Measurements from ENCODE around the gene FBN1.

FBN1 gene
- 0.75 reads per million for total RNA-seq

DNA sequence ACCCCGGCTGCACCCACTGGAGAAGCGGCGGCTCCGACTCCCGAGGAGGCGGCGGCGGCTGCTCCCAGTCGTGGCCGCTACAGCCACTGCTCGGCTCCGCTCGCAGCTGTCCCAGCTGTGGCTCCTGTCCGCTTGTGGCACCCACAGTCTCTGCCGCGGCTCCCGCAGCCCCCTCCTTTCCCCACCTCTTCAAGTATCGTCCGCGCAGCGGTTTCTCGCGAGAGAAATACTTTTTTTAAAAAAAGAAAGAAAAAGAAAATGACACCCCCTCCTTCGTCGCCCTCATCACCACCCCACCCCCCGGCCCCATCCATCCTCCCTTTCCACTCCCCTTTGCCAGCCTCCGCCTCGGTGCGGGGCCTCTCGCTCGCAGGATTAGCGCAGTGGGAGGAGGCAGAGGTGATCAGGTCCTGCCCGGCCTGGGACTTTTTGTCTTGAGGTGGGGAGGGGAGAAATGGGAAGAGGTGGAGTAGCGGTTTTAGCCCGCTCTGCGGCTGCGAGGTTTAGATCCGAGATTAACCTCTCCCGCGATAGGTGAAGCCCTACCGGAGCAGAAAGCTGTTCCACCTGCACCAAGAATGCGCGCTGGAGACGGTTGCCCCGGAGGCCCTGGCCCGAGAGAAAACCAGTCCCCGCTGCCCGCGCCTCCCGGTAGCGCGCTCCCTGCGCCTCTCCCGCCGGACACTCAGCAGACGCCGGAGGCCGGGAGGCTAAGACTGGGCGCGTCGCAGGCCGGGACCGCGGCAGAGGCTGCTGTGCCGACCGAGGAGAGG, at the start of gene FBN1:
Gene FBN1, minus strand, starts transcription at position 152 of the 773 bp plus-strand sequence. CDS start 940 bp downstream, outside the sequence.
- DNase-seq: no peak

DNA sequence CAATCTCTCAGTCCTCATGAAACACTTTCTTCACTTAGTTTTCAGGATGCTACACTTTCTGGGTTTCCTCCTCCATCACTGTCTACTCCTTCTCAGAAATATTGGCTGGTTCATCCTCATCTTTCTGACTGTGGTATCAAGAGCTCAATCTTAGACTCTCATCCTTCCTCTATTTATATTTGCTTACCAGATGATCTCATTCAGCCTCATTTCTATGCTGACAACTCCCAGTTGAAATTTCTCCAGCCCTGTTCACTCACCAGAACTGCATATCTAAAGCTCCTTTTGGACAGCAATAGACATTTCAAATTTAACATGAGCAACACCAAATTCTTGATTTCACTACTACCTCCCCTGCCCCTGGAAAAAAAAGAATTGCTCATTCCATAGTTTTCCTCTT, 48.0 kb upstream of the FBN1 start:
- no peak for DNase-seq

DNA sequence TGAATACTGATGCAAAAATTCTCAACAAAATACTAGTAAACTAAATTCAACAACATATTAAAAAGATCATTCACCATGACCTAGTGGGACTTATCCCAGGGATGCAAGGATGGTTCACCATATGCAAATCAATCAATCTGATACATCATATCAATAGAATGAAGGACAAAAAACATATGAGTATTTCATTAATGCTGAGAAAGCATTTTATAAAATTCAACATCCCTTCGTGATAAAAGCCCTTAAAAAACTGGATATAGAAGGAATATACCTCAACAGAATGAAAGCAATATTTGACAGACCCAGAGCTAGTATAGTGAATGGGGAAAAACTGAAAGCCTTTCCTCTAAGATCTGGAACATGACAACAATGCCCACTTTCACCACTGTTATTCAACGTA, 43.0 kb upstream of the FBN1 start:
- DNase-seq: no peak

DNA sequence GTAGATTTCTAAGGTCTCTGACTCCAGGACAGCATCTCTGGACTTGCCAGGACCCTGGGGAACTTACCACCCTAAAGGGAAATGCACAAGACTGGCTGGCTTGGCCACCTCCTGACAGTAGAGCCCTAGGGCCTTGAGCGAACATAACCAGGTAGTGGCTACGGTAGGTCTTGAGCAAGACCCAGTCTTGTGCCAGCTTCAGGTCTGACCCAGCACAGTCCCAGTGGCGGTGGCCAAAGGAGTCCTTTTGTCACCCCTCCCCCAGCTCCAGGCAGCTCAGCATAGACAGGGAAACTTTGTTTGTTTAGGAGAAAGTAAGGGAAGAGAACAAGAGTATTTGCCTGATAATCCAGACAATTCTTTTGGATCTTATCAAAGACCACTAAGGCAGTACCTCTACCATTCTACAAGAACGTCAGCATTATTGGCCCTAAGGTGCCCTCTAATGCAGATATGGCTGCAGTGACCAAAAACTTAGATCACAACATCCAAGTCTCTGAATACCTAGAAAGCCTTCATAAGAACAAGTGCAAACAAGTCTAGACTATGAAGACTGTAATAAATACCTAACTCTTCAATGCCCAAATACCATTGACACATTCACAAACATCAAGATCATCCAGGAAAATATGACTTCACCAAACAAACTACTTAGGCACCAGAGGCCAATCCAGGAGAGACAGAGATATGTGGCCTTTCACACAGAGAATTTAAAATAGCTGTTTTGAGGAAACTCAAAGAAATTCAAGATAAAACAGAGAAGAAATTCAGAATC, 38.7 kb upstream of the FBN1 start:
- DNase-seq: no peak

DNA sequence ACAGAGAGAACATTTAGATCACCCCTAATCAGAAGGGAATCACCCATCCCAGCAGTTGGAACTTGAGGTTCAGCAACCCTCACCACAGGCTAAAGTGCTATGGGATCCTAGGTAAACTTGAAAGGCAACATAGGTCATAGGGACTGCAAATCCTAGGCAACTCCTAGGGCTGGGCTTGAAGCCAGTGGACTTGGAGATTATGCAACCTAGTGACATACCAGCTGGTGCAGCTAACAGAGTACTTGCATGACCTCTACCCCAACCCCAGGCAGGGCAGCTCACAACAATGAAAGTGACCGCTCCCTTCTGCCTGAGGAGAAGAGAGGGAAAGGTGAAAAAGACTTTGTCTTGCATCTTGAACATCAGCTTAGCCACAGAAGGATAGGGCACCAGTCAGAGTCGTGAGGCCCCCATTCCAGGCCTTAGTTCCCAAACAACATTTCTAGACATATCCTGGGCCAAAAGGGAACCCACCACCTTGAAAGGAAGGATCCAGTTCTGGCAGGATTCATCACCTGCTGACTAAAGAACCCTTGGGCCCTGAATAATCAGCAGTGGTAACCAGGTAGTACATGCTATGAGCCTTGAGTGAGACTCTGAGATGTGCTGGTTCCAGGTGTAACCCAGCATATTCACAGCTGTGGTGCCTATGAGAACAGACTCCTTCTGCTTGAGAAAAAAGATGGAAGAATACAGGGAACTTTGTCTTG, 37.6 kb upstream of the FBN1 start:
- DNase-seq: no peak

DNA sequence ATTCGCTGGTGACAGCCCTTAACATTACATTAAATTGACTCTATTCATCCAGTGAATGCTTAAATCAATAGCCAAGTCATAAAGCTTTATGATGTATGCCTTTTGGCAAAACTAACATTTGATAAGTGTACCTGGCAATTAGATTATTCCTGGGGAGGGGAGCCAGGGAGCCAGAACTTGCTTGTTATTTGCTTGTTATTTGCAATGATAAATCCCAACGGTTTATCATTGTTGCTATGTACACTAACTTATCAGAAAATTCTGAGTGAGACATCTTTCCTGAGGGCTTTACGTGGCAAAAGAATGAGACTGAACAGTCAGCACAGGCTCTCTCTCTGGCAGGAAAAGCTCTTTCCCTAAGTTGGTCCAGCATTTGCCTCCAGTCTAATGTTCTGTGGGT, 35.8 kb upstream of the FBN1 start:
- DNase-seq: no peak

DNA sequence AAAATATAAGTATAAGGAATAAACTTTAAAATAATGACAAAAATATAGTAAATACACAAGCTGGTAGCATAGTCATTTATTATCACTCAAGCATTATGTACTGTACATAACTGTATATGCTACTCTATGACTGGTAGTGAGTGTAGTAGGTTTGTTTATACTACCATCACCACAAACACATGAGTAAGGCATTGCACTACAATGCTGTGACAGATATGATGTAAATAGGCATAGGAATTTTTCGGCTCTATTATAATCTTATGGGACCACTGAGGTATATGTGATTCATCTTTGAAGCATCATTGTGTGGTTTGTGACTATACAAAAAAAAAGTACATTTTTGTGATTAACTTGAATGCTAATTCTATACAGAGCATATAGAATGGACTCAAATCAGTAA, 35.3 kb upstream of the FBN1 start:
- no peak for DNase-seq

DNA sequence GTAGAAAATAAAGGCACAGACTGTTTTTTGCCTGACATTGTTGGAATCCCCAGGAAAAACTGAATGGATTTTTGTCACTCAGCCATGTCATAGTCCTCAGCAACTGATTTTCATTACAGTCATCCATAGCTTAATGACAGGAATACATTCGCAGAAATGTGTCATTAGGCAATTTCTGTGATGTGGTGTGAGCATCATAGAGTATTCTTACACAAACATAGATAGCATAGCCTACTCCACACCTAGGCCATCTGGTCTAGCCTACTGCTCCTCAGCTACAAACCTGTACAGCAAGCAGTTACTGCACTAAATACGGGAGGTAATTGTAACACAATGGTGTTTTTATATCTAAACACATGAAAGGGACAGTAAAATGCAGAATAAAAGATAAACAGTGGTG, 34.4 kb upstream of the FBN1 start:
- DNase-seq: no peak

DNA sequence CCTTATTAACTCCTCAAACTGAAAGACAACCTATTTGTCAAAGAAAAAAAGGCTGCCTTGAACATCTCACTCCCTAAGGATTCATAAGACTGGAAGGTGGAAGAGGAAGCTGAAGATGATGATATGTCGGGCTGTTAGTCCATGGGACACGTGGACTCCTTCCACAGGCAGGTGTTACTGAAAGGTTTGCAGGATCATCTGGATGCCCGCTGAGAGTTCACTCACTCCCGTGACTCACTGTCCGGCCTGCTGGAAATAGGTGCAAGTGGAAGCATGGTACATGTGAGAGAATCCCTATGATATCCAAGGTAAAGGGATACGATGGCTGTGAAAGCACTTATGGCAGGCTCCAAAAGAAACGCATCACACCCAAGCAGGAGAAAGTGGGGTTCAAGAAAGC, 33.3 kb upstream of the FBN1 start:
- no peak for DNase-seq

DNA sequence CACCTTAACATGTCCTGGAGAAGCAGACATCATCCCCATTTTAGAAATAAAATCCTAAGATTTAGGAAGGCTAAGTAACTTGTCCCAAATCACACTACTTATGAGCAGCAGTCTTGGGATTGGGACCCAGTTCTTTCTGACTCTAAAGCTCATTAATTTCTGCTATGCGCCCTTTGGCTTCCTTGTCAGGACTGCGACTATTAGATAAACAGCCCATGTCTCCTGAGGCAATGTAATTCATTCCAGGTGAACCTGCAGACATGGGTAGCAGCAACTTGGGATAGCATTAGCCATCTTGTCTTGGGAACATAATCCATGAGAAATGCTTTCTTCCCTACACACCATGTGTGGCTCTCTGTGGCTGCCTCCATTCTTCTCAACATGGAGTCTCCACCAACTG, 32.3 kb upstream of the FBN1 start:
- no peak for DNase-seq

DNA sequence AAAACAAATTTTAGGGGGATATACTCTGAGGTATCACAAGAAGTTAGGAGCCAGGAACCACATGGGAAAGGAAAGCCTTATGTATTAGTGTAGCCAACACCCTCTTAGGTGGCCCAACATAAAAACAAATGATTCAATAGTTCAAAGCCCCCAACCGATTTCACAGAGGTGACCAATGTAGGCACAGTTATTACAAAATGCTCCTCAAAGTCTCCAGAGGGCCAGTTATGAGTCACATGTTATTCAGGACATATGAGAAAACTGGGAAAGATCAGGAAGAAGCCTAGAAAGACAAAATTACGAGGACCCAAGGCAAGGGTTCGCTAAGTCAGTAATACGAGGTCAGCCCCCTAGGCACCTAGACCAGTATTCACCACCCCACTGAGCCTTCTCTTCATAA, 29.9 kb upstream of the FBN1 start:
- no peak for DNase-seq

DNA sequence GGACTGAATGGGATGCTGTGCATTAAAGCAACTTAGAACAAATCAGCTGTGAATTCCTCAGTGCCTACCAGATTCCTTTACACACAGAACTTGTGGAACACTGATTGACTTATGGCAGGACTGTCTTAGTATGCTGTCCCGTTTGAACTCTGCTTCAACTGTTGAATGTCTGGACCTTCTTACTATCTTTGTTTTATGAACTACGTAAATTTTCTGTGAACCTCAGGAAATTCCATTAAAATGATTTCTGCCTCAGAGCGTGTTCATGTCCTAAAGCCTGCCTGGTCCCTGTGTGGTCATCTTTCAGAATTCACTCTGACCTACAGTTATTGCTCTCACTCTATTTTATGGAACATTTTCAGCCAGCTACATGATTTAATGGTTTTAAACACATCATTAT, 29.4 kb upstream of the FBN1 start:
- no peak for DNase-seq

DNA sequence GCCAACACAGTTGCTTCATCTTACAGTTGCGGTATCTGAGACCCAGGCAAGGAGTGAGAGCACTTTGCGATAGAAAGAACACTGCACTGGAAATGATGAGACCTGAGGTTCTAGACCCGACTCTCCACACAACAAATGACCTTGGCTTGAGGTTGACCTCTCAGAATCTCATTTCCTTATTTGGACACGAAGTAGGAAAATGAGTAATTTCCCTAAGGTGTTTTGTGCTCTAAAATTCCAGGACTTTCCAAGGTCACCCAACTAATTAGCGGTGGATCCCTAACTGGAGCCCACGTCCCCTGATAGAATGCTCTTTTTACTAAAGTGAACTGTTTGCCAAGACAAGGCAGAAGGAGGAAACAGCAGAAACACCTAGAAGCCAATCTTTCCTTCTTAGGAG, 26.7 kb upstream of the FBN1 start:
- no peak for DNase-seq

DNA sequence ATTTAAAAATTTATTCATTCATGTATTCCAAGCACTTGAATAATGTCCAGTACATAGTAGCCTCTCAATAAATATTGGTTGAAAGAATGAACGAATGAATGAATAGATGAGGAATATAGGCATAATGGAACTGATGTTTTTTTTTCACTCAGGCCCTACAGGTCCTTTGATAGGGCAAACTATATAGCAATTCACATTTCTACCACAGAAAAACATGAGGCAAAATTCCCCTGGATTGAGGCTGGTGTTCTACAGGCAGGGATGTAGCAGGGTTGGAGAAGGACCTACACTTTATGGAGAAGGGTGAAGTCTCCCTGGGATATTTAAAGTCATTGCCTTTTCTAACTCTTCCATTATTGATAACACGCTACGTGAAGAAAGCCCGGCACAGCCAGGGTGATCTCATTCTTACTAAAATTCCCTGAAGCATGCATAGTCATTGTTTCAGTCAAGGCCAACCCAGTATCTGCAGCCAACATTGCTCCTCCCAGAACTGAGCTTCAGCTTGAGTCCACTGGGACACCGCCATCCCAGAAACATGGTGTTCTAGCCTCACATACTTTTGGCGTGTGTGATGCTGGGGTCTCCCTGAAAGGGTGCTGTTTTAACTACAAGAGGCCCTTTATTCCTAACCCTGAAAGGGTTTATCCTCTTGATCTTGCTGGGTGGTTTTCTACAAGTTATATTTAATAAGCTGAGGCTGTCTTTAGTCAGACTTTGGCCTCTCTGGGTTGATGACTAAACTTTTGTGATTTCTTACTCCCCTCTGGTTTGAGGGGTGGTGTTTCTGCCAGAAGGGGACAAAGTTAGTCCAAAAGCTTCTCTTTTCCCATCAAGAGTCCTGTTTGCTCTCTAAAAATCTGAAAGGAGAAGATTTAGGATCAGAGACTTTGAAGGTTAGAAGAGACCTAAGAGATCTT, 25.9 kb upstream of the FBN1 start:
- DNase-seq: no peak

DNA sequence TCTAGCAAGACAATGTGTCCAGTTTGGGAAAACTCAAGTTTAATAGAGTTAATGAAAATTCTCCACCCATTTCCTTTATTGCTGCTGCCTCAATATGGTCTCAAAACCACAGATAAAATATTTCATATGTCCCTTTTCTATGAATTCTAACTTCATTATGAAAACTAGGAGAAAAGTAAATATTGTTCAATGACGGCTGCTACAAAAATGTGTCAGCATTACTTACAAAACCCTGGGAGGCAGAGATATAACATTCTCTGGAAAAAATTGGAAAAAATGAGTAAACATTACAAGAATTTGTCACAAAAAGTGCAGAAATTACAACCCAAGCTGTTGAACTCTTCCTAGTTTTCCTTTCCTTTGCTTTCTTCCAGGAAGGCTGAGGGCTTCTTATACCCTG, 22.2 kb upstream of the FBN1 start:
- DNase-seq: no peak

DNA sequence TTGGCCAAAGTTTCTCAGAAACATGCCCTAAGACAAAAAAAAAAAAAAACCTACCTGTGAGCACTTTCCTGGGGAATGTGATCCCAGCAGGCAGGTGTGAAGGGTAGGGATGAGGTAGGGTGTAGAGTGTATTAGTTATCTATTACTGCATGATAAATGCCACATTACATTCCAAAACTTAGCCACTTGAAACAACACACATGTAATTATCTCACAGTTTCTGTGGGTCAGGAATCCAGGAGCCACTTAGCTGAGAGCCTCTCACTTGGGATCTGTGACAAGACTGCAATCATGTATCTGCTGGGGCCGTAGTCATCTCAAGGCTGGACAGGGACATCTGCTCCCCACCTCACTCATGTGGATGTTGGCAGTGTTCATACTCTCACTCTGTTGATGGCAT, 18.9 kb upstream of the FBN1 start:
- no peak for DNase-seq

DNA sequence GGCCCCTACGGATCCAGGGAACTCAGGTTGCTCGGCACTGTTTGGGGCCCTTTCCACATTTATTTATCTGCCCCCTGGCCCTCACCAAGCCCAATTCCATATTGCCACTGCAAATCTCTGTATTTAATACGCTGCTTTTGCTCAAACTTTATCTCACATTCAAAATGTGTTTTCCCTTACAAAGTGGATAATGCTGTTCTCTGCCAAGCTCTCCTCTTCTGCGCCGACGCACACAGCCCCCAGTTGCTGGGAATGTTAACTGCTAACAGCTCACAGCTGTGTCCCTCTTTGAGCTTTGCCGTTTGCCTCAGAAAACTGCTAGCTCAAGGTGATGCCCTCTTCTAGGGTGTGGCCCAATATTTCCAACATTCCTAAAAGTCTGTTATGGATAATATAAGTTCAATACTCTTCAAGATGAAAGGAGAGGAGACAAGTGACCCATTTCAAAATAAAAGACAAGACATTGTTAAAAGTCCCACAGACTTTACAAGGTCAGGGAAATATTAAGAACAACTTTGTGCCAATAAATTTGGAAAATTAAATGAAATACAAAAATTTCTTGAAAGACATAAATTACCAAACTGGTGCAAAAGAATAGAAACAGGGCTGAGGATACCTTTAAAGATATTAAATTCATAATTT, 12.6 kb upstream of the FBN1 start:
- no peak for DNase-seq

DNA sequence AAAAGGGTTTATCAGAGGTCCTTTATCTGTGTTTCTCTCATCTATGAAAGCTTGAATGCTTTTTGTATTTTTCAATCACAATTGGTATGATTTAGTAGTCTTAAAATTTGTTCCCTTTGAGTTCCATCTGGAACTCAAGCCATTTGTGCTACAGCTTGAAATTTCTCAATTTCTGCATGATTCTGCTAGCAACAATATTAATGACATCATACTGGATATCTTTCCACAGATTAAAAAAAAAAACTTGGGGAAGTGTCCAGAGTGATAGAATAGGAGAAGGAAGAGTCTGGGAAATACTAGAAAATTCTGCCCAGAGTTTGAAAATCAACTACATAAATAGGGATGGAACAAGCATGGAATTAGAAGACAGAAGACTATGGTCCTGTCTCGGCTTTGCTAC, 9.3 kb upstream of the FBN1 start:
- DNase-seq: no peak

DNA sequence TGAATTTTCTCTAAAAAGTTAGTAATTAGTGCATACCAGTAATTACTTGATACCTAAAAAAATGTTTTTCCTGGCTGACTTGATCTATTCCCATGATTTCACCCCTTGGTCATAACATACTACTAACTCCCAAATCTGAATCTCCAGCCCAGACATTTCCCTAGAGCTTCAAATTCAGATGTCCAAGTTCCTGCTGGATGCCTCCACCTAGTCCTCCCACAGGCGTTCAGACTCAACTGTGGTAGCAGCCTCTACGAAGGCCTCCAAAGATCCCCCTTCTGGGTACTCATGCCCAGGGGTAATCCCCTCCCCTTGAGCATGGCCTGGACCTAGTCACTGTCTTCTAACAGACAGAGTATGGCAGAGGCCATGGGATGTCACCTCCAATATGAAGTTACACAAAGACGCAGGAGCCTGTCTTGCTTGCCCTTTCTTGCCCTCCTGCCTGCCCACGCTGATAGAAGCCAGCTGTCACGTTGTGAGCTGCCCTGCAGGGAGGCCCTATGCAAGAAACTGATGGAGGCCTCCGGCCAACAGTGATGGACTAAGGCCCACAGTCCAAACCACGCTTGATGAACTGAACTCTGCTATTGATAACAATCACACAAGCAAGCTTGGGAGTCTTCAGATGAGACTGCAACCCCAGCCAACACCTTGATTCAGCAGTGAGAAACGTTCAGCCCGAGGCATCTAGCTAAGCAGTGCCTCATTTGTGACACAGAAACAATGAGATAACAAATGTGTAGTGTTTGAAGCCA, 8.6 kb upstream of the FBN1 start:
- no peak for DNase-seq

DNA sequence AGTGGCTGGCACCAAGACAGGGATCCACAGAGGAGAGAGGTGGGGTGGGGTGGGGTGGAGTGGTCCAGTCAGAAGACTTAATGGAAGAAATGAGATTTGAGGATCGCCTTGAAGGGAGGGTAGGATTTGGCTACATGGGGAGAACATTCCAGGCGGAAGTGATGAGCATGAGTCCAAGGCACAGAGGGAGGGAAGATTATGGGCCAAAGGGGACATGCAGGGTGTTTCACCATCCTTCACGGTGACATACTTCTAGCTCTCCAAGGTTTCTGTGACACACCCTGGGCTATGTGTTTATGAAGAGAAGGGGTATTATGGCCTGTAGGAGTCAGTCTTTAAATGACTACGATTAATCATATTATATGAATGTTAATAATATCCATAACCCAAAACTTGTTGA, 7.7 kb upstream of the FBN1 start:
- DNase-seq: no peak

DNA sequence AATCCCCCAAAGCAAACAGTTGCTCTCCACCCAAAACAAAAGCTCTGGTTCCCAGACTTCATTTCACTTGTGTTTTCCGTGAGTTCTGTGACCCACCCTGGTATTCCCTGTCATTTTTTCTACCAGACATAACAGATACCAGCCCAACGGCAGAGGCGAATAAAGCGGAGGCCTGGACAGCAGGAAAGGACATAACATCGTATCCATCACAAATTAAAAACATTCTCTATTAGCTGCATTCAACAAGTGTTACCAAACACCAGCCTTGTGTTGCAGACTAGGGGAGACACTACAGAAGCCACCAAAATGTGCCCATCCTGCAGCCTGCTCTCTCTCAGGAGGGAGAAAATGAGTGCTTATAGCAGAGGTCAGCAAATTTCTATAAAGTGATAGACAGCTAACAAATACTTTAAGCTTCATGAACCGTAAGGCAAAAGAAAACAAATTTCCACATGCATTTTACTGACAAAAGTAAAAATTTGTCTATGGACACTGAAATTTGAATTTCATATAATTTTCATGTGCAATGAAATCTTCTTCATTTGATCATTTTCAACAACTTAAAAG, 7.1 kb upstream of the FBN1 start:
- no peak for DNase-seq

Data from effector CD4-positive, alpha-beta T cell (primary cell).